ENCODE data around the gene ANKRD39. TPM values are rescaled to one million over a fixed set of nuclear protein-coding genes. Genes with fewer than 3 reads are reported as not detected.

The ANKRD39 gene
- 7.7 and 7.8 TPM in 2 replicates for total RNA-seq (2014; rRNA removed; shearing (Covaris generic))

DNA sequence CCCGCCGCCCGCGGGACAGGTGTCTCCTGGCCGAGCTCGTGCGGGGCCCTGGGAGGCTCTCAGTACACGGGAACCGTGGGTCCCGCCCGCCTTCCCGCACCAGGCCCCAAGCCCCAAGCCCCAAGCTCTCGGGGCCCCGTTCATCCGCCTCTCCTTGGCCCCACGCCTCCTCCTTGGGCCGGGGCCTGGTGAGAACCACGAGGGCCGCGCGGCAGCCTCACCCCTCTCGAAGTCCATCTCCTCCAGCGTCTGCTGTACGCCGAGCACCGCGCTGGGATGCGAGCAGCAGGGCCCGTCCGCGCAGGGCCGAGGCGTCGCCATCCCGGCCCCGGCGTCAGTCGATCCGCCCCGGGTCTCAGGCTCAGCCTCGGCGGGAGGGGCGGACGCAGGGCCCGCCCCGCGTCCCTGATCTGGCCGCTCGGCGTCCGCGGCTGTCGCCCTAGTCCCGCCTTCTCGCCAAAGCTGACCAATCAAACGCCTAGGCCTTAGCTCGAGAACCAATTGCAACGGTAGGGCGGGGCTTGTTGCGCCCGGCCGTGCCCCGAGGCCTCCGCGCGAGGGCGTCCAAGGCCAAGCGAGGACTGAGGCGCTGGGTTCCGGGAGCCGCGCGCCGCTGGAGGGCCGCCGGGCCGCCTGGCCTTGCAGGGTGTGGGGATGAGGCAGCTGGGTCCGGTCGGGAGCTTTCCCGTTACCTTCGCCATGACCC, at the start of gene ANKRD39:
TSS of gene ANKRD39 (minus strand) at position 350 of the 706 bp plus-strand sequence. CDS start at position 321, 29 bp downstream.
- Histone ChIP-seq H3K4me3 (peak within 1 kb of the TSS; percentile 72), H3K4me1 (no peaks in the 10 kb centered on the region), H3K27me3 (no peaks in the 10 kb centered on the region), H3K27ac (peak within 1 kb of the TSS; percentile 9; the same call in 1 of the 2 replicates), H3K36me3 (peaks cover 19% of the 10 kb centered on the region), H3K9me3 (replicated peaks) (no peaks in the 10 kb centered on the region)
- DNase-seq = peak; percentile 96 to 99

- Histone ChIP-seq H3K27ac (peak overlapping the region; percentile 45), H3K9me3 (replicated peaks) (no peaks in the 10 kb centered on the region), H3K4me1 (peaks cover 18% of the 10 kb centered on the region; the same call in 1 of the 2 replicates), H3K4me3 (peak overlapping the region; percentile 30), H3K27me3 (no peaks in the 10 kb centered on the region), H3K36me3 (no peaks in the 10 kb centered on the region)
- peak; percentile 76 to 85 for DNase-seq
Observed at GRCh38 chr2:96906729-96907114, 48.9 kb upstream of the ANKRD39 start.

GRCh38 chr2:96903815-96904214, 46.0 kb upstream of the ANKRD39 start:
- Histone ChIP-seq H3K27ac (no peak overlapping the region), H3K36me3 (no peaks in the 10 kb centered on the region), H3K4me1 (peaks cover 23% of the 10 kb centered on the region), H3K27me3 (no peaks in the 10 kb centered on the region), H3K9me3 (replicated peaks) (no peaks in the 10 kb centered on the region), H3K4me3 (no peak overlapping the region)
- no peak for DNase-seq

- no peaks in the 10 kb centered on the region for H3K27me3 ChIP-seq
- H3K4me3 ChIP-seq = no peak overlapping the region
- peaks cover 28% of the 10 kb centered on the region for H3K4me1 ChIP-seq
- H3K27ac ChIP-seq = no peak overlapping the region
- no peaks in the 10 kb centered on the region for H3K9me3 ChIP-seq (replicated peaks)
- DNase-seq = peak in 1 of 2 experiments; percentile 39
- no peaks in the 10 kb centered on the region for H3K36me3 ChIP-seq
Observed at GRCh38 chr2:96903318-96903717, 45.5 kb upstream of the ANKRD39 start.

DNA sequence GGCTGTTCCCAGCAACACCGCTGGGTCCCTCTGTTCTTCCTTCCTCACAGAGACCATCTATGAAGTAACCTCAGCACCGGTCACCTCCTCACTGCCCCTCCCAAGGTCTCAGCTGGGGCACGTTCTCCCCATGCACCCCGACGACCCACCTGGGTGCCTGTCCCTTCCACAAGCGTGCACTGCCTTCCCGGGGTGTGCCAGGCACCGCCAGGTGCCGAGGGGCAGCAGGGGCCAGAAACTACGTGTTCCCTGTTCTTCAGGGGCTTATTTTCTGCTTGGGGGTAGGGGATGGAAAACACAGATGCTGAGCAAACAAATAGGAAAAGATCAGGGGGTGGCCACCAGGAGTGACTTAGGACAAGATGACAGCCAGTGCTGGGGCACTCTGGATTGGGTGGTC, 42.4 kb upstream of the ANKRD39 start:
- Histone ChIP-seq H3K4me1 (peaks cover 35% of the 10 kb centered on the region), H3K27ac (no peak overlapping the region), H3K4me3 (no peak overlapping the region), H3K27me3 (no peaks in the 10 kb centered on the region), H3K36me3 (no peaks in the 10 kb centered on the region), H3K9me3 (replicated peaks) (no peaks in the 10 kb centered on the region)
- no peak for DNase-seq

DNA sequence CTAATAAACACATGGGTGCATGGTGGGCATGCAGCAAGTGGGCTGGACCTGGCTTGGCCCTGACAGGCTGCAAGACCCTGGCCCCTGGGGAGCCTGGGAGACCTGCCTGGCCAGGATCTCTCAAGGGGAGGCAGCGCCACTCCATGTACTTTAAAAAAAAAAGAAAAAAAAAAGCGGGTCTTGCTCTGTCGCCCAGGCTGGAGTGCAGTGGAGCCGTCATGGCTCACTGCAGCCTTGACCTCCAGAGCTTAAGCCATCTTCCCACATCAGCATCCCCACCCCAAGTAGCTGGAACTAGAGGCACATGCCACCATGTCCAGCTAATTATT, 41.6 kb upstream of the ANKRD39 start:
- no peaks in the 10 kb centered on the region for H3K27me3 ChIP-seq
- H3K4me1 ChIP-seq = peaks cover 40% of the 10 kb centered on the region
- DNase-seq = no peak

DNA sequence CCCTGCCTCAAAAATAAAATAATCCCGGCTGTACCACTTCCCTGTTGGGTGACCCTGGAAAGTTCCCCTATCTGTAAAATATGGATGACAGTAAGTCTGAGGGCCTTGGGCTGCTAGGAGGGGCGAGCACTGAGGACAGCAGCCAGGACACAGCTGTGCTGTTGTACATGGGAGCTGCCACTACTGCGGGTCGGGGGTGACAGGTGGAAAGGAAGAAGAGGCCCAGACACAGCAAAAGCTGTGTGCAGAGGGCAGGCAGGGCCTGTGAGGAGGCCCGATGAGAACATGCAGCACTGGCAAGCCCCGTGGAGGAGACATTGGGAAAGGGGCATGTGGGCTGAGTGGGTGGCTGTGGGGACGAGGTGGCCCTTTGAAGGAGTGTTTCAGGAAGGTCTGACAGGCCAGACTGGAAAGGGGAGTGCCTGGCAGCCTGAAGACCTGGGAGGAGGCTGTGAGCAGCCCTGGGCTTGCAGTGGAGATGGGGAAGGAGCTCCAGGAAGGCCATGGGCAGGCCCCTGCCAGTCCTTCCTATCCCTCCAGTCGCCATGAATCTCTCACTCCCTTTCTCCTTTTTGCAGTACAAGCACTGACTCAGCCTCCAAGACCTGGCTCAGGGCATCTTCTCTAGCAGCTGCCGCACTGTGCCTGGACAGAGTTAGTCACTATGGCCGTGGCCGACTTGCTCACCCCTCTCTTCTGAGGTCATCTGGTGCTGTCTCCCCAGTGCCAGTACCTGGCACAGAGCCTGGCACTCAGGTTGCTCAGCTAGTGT, 41.0 kb upstream of the ANKRD39 start:
- Histone ChIP-seq H3K27me3 (no peaks in the 10 kb centered on the region), H3K27ac (peak overlapping the region; percentile 1; the same call in 1 of the 2 replicates), H3K9me3 (replicated peaks) (no peaks in the 10 kb centered on the region), H3K4me1 (peaks cover 42% of the 10 kb centered on the region), H3K4me3 (no peak overlapping the region), H3K36me3 (no peaks in the 10 kb centered on the region)
- peak; percentile 66 to 74 for DNase-seq

More for the DNA sequence above, 41.6 kb upstream of the ANKRD39 start:
- H3K4me3 ChIP-seq = no peak overlapping the region
- no peak overlapping the region for H3K27ac ChIP-seq
- no peaks in the 10 kb centered on the region for H3K36me3 ChIP-seq
- H3K9me3 ChIP-seq (replicated peaks) = no peaks in the 10 kb centered on the region

- Histone ChIP-seq H3K9me3 (replicated peaks) (no peaks in the 10 kb centered on the region), H3K36me3 (no peaks in the 10 kb centered on the region), H3K27ac (no peak overlapping the region), H3K4me1 (peaks cover 43% of the 10 kb centered on the region), H3K27me3 (no peaks in the 10 kb centered on the region), H3K4me3 (no peak overlapping the region)
- no peak for DNase-seq
Observed at GRCh38 chr2:96898135-96898505, 40.3 kb upstream of the ANKRD39 start.

GRCh38 chr2:96897491-96898134, 39.8 kb upstream of the ANKRD39 start:
- Histone ChIP-seq H3K27me3 (no peaks in the 10 kb centered on the region), H3K27ac (no peak overlapping the region), H3K4me1 (peaks cover 43% of the 10 kb centered on the region), H3K9me3 (replicated peaks) (no peaks in the 10 kb centered on the region), H3K4me3 (no peak overlapping the region), H3K36me3 (no peaks in the 10 kb centered on the region)
- no peak for DNase-seq

DNA sequence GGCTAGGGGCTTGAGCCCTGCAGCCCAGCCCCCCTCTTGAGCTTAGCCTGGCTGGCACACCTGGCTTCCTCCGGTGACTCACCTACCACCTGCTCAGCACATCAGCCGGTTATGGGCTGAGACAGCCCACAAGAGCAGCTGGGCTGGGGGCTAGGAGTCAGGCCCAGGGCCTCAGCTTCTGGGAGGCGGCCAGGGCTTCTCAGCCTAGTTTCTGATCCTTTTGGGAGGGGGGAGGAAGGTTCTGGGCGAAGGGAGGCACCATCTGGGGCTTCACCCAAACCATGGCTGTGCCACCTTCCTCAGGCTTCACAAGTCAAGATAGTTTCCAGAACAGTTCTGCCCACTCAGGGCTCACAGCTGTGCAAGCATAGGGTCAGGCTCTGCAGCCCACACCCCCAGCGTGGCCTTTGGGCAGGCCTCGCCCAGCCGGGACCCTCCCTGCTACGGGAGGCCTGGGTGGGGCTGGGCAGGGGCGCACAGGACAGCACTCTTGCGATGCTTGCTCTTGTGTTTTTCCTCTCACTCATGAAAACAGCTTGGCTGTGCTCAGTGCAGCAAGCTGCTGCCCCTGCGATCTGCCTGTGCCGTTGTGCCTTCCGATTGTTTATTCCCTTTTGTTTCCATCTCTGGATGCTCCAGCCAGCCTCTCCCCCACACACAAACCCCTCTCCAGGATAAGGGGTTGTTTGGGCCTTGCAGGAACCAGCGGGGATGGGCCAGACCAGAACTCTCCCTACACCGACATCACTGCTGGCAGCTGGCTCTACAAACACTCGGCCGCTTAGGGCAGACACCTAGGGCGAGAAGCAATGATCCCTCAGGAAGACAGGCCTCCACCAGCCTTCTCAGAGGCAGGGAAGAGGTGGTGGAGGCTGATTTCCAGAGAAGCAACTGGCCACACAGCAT, 38.2 kb upstream of the ANKRD39 start:
- Histone ChIP-seq H3K4me1 (peaks cover 54% of the 10 kb centered on the region), H3K9me3 (replicated peaks) (no peaks in the 10 kb centered on the region), H3K36me3 (no peaks in the 10 kb centered on the region), H3K27ac (peak overlapping the region; percentile 73), H3K27me3 (no peaks in the 10 kb centered on the region), H3K4me3 (no peak overlapping the region)
- DNase-seq = peak; percentile 81 to 86

- Histone ChIP-seq H3K36me3 (no peaks in the 10 kb centered on the region), H3K27ac (peak overlapping the region; percentile 73), H3K27me3 (no peaks in the 10 kb centered on the region), H3K4me1 (peaks cover 62% of the 10 kb centered on the region), H3K9me3 (replicated peaks) (no peaks in the 10 kb centered on the region), H3K4me3 (no peak overlapping the region)
- DNase-seq = no peak
Observed at GRCh38 chr2:96895032-96895745, 37.4 kb upstream of the ANKRD39 start.

- Histone ChIP-seq H3K36me3 (no peaks in the 10 kb centered on the region), H3K4me3 (no peak overlapping the region), H3K27ac (no peak overlapping the region), H3K27me3 (no peaks in the 10 kb centered on the region), H3K9me3 (replicated peaks) (no peaks in the 10 kb centered on the region), H3K4me1 (peaks cover 63% of the 10 kb centered on the region)
- DNase-seq = no peak
Observed at GRCh38 chr2:96894151-96894531, 36.3 kb upstream of the ANKRD39 start.

DNA sequence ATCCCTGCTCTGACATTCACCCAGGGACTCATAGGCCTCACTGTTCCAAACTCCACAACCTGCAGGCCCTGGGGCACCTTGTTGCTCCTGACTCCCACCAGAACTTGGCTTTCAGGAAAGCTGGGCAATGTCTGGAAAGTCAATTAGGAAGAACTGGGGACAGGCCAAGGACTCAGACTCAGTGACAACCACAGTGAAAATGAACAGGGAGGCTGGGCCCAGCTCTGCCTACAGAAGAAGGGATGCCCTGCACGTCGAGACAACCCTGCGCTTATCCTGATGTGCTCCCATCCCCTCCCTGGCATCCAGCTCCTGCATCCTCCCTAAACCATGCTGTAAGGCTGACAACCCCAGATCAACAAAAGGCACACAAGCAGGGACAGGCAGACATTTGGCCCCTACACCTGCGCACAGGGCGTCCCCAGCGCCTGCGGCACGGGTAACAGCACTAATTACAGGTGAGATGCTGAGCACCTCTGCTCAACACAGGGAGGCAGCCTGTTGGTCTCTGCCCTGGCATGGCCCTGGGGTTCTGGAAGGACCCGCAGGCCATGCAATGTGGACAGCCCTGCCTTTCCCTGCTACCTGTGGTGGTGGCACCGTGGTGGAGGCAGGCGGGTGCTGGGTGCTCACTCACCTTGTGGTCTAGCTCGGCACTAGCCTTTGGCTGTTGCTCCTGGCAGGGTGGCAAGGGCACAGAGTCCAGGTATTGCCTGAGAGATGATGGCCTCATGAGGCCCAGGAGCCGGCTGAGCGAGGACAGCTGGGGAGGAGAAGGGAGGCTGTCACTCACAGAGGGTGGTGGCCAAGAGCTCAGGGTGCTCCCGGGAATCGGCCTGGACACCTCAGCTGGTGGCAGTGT, 35.7 kb upstream of the ANKRD39 start:
- Histone ChIP-seq H3K4me3 (no peak overlapping the region), H3K27ac (no peak overlapping the region), H3K9me3 (replicated peaks) (no peaks in the 10 kb centered on the region), H3K36me3 (no peaks in the 10 kb centered on the region), H3K4me1 (peaks cover 63% of the 10 kb centered on the region), H3K27me3 (no peaks in the 10 kb centered on the region)
- no peak for DNase-seq

All from SJCRH30 (cell line).